ENCODE measurements around the gene ZBBX.

DNA sequence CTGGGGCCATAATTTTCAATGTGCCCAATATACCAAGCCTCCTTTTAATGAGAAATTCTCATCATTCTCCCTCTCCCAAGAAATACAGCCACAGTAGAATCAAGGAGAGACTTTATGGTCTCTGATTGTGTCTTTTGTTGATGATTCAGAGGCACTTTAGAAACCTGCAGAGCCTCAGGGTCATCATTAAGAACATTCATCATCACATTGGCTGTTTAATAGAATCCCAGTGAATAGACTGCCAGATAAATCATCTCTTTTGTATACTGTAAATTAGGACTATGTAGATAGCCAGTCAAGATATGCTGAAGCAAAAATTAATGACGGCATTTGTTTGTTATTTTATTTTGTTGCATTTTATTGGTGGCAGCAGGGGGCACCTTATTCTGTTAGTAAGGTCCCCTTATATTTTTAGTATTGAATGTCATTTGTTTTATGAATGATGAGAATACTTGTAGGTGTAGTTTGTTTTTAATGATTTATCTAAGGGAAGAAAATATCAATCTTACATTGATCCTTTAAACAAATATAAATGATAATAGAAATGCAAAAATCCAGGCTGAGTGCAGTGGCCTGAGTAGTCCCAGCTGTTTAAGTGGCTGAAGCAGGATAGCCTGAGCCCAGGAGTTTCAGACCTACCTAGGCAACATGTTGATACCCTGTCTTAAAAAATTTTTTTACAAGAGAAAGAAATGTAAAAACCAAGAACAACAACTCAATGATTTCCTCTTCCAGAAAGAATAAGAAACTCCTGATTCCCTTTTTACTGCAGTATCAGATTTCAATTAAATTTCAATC is 138.8 kb downstream of the ZBBX start:
- TF ChIP-seq, protein P1, sequence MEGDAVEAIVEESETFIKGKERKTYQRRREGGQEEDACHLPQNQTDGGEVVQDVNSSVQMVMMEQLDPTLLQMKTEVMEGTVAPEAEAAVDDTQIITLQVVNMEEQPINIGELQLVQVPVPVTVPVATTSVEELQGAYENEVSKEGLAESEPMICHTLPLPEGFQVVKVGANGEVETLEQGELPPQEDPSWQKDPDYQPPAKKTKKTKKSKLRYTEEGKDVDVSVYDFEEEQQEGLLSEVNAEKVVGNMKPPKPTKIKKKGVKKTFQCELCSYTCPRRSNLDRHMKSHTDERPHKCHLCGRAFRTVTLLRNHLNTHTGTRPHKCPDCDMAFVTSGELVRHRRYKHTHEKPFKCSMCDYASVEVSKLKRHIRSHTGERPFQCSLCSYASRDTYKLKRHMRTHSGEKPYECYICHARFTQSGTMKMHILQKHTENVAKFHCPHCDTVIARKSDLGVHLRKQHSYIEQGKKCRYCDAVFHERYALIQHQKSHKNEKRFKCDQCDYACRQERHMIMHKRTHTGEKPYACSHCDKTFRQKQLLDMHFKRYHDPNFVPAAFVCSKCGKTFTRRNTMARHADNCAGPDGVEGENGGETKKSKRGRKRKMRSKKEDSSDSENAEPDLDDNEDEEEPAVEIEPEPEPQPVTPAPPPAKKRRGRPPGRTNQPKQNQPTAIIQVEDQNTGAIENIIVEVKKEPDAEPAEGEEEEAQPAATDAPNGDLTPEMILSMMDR (IDR thresholded peaks at IDR 0.05; ENCODE audit: low read depth, low read length, missing input control): no peak
- TF ChIP-seq JUND (IDR thresholded peaks at IDR 0.05): no peak
- TF ChIP-seq, protein P2, sequence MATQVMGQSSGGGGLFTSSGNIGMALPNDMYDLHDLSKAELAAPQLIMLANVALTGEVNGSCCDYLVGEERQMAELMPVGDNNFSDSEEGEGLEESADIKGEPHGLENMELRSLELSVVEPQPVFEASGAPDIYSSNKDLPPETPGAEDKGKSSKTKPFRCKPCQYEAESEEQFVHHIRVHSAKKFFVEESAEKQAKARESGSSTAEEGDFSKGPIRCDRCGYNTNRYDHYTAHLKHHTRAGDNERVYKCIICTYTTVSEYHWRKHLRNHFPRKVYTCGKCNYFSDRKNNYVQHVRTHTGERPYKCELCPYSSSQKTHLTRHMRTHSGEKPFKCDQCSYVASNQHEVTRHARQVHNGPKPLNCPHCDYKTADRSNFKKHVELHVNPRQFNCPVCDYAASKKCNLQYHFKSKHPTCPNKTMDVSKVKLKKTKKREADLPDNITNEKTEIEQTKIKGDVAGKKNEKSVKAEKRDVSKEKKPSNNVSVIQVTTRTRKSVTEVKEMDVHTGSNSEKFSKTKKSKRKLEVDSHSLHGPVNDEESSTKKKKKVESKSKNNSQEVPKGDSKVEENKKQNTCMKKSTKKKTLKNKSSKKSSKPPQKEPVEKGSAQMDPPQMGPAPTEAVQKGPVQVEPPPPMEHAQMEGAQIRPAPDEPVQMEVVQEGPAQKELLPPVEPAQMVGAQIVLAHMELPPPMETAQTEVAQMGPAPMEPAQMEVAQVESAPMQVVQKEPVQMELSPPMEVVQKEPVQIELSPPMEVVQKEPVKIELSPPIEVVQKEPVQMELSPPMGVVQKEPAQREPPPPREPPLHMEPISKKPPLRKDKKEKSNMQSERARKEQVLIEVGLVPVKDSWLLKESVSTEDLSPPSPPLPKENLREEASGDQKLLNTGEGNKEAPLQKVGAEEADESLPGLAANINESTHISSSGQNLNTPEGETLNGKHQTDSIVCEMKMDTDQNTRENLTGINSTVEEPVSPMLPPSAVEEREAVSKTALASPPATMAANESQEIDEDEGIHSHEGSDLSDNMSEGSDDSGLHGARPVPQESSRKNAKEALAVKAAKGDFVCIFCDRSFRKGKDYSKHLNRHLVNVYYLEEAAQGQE (IDR thresholded peaks at IDR 0.05): no peak
- TF ChIP-seq RAD21 (IDR thresholded peaks at IDR 0.05): no peak
- no peak for TF ChIP-seq ATF3 (IDR thresholded peaks at IDR 0.05)
- no peak for TF ChIP-seq TAF1 (conservative IDR thresholded peaks at IDR 0.05)
- no peak for TF ChIP-seq GABPA (IDR thresholded peaks at IDR 0.05 in 1 of 2, conservative IDR thresholded peaks at IDR 0.05 in 1 of 2)
- TF ChIP-seq MAX (IDR thresholded peaks at IDR 0.05): no peak
- TF ChIP-seq ZBTB33 (IDR thresholded peaks at IDR 0.05): no peak
- TF ChIP-seq YY1 (IDR thresholded peaks at IDR 0.05): no peak
- TF ChIP-seq EGR1 (IDR thresholded peaks at IDR 0.05; ENCODE audit: low read depth in 2 of 2): no peak
- no peak for TF ChIP-seq RXRA (IDR thresholded peaks at IDR 0.05)
